SK-N-SH (cell line): Measurements from ENCODE around the gene IFT122. TPM values are rescaled to one million over a fixed set of nuclear protein-coding genes. Genes with fewer than 3 reads are reported as not detected.

Experiments
- CTCF ChIA-PET: fragments of 300-600, 350-600 bp; formaldehyde crosslinking; extraction: SDS; loops from one replicate; lab custom pipeline; 2021; lab: Yijun Ruan, JAX
- POLR2A ChIA-PET: fragments of 350-600 bp; sonication (Branson Sonifier 250); formaldehyde crosslinking; extraction: SDS; loops from one replicate; lab custom pipeline; 2020; ENCODE audit warnings: antibody characterized with exemption, inconsistent platforms; lab: Yijun Ruan, JAX
- DNase-seq: peaks from one replicate; pipeline ENCODE4 v3.0.0; 2012
- H2AFZ ChIP-seq: fragments of 200-600 bp; sonication (generic); 2 replicates; pipeline ENCODE4 v1.8.1; 2016; ENCODE audit warnings: antibody characterized with exemption, mild to moderate bottlenecking, low read depth
- H3F3A ChIP-seq: fragments of 200-600 bp; sonication (generic); replicated peaks from 2 replicates; pipeline ENCODE3; 2016; ENCODE audit warnings: antibody characterized with exemption, mild to moderate bottlenecking; ENCODE audit not compliant: insufficient read depth
- H3K27ac ChIP-seq, 2 experiments: fragments of 200-500 bp in 1 of 2; fragments of 200-600 bp in 1 of 2; sonication (Bioruptor generic) in 1 of 2; sonication (generic), shearing (Covaris generic) in 1 of 2; 2 replicates each; pipeline versions ENCODE4 v1.5.1 to v1.6.1; 2014 to 2016; ENCODE audit warnings: low read depth in 2 of 2, inconsistent platforms in 1 of 2, low read length in 1 of 2, mild to moderate bottlenecking in 1 of 2, mixed read lengths in 1 of 2
- H3K27me3 ChIP-seq: fragments of 200-600 bp; sonication (generic), shearing (Covaris generic); 2 replicates; pipeline ENCODE4 v1.6.1; 2016; ENCODE audit warnings: mixed run types; ENCODE audit not compliant: insufficient read depth
- H3K36me3 ChIP-seq, 2 experiments: fragments of 200-500 bp in 1 of 2; fragments of 200-600 bp in 1 of 2; sonication (Bioruptor generic) in 1 of 2; sonication (generic) in 1 of 2; replicated peaks in 1 of 2; 2 replicates each; pipeline versions ENCODE3 to v1.5.1; 2014 to 2016; ENCODE audit warnings: low read length in 1 of 2, mild to moderate bottlenecking in 1 of 2; ENCODE audit not compliant: insufficient read depth in 2 of 2, control insufficient read depth in 1 of 2
- H3K4me1 ChIP-seq, 2 experiments: fragments of 200-500 bp in 1 of 2; fragments of 200-600 bp in 1 of 2; sonication (Bioruptor generic) in 1 of 2; sonication (generic), shearing (Covaris generic) in 1 of 2; 2 replicates each; pipeline versions ENCODE4 v1.5.1 to v1.6.1; 2014 to 2016; ENCODE audit warnings: low read depth in 1 of 2, low read length in 1 of 2, mixed run types in 1 of 2; ENCODE audit not compliant: insufficient read depth in 2 of 2, control insufficient read depth in 1 of 2
- H3K4me2 ChIP-seq: fragments of 200-600 bp; sonication (generic), shearing (Covaris generic); 2 replicates; pipeline ENCODE4 v1.6.1; 2017; ENCODE audit warnings: mixed run types
- H3K4me3 ChIP-seq, 2 experiments: fragments of 200-500 bp in 1 of 2; fragments of 200-600 bp in 1 of 2; sonication (Bioruptor generic) in 1 of 2; sonication (generic), shearing (Covaris generic) in 1 of 2; 2 replicates each; pipeline versions ENCODE4 v1.5.1 to v1.8.1; 2014 to 2016; ENCODE audit warnings: low read depth in 2 of 2, inconsistent platforms in 1 of 2, low read length in 1 of 2, mild to moderate bottlenecking in 1 of 2, mixed read lengths in 1 of 2, moderate library complexity in 1 of 2
- H3K79me2 ChIP-seq: fragments of 200-600 bp; sonication (generic); 2 replicates; pipeline ENCODE4 v1.8.1; 2017; ENCODE audit warnings: mild to moderate bottlenecking; ENCODE audit not compliant: insufficient read depth
- H3K9ac ChIP-seq: fragments of 200-600 bp; sonication (generic); 2 replicates; pipeline ENCODE4 v1.6.1; 2017; ENCODE audit warnings: mixed run types
- H3K9me2 ChIP-seq: fragments of 200-600 bp; sonication (generic); 2 replicates; pipeline ENCODE4 v1.6.1; 2017; ENCODE audit warnings: mixed run types
- H3K9me3 ChIP-seq: fragments of 200-600 bp; sonication (generic); 2 replicates; pipeline ENCODE4 v1.6.1; 2017; ENCODE audit warnings: mixed run types, mild to moderate bottlenecking, moderate library complexity
- H4K20me1 ChIP-seq: fragments of 200-600 bp; sonication (generic); 2 replicates; pipeline ENCODE4 v1.6.1; 2017; ENCODE audit warnings: mild to moderate bottlenecking, mixed run types; ENCODE audit not compliant: insufficient read depth
- CHD2 ChIP-seq: fragments of 150-350 bp; IDR thresholded peaks from 2 replicates; pipeline ENCODE4 v1.6.1; 2018; ENCODE audit warnings: low read length; ENCODE audit not compliant: partially characterized antibody
- CTCF ChIP-seq: fragments of 200-600 bp; sonication (generic); IDR thresholded peaks from 2 replicates; pipeline ENCODE4 v1.6.1; 2017; ENCODE audit warnings: antibody characterized with exemption, mild to moderate bottlenecking, moderate library complexity
- NRF1 ChIP-seq: IDR thresholded peaks from 2 replicates; pipeline ENCODE4 v1.6.1; 2012; ENCODE audit warnings: low read depth, mild to moderate bottlenecking, low read length
- RAD21 ChIP-seq: IDR thresholded peaks from 2 replicates; pipeline ENCODE4 v1.6.1; 2012; ENCODE audit warnings: mild to moderate bottlenecking, low read length
- RCOR1 ChIP-seq: fragments of 150-350 bp; IDR thresholded peaks from 2 replicates; pipeline ENCODE4 v1.6.1; 2017; ENCODE audit warnings: antibody characterized with exemption, low read length
- REST ChIP-seq: IDR thresholded peaks from 2 replicates; pipeline ENCODE4 v1.6.1; 2012; ENCODE audit warnings: mild to moderate bottlenecking, low read depth, low read length, moderate library complexity
- RFX5 ChIP-seq: IDR thresholded peaks from 2 replicates; pipeline ENCODE4 v1.6.1; 2012; ENCODE audit warnings: mild to moderate bottlenecking, improper control_type of control experiment, low read length
- TAF1 ChIP-seq: IDR thresholded peaks from 2 replicates; pipeline ENCODE4 v1.6.1; 2012; ENCODE audit warnings: low read depth, mild to moderate bottlenecking, low read length, moderate library complexity, borderline replicate concordance
- TEAD4 ChIP-seq: IDR thresholded peaks from 2 replicates; pipeline ENCODE4 v1.4.0; 2012; ENCODE audit warnings: mild to moderate bottlenecking, borderline replicate concordance; ENCODE audit not compliant: insufficient read depth
- WGBS: methylation state at CpG from one replicate; pipeline ENCODE4 v1.1.6; 2017; ENCODE audit warnings: low lambda C conversion rate; 5-methylcytosine and 5-hydroxymethylcytosine counted together
- polyA plus RNA-seq, 3 experiments: library from polyadenylated mRNA; depleted of rRNA; stranded (reverse); fragments of >200 nt; gene quantifications; 2 replicates each; pipeline ENCODE4 v1.2.3, GENCODE V29; 2012

Gene IFT122
- polyA plus RNA-seq, 1 of the 3 experiments (the other 2 are of a cell fraction), result 20.1 TPM

- Histone ChIP-seq H3K79me2 (no peaks in the 10 kb centered on the region), H3K27ac (no peak overlapping the region), H3K9me2 (no peaks in the 10 kb centered on the region), H3K9me3 (no peaks in the 10 kb centered on the region), H3K4me2 (no peak overlapping the region), H3K9ac (no peak overlapping the region), H3F3A (no peaks in the 10 kb centered on the region), H3K27me3 (no peaks in the 10 kb centered on the region), H3K4me1 (no peaks in the 10 kb centered on the region), H3K4me3 (no peak overlapping the region), H4K20me1 (no peaks in the 10 kb centered on the region), H2AFZ (no peak overlapping the region), H3K36me3 (peaks cover 12 to 18% of the 10 kb centered on the region in 2 experiments)
- no peak for DNase-seq
- ChIA-PET POLR2A (no interaction called here), CTCF (interaction anchor here (0.8 kb wide), 1 partner anchor 21 kb away, joined by 4 read pairs; no protein-coding TSS in a partner anchor)
- 100% methylated on average over 2 of the region's 2 CpGs for WGBS
- no peak for TF ChIP-seq RCOR1
- TF ChIP-seq TEAD4, result no peak
- TF ChIP-seq RFX5, result no peak
- no peak for TF ChIP-seq TAF1
Observed at GRCh38 chr3:129469026-129469425, 29.0 kb downstream of the IFT122 start.

- Histone ChIP-seq H3K79me2 (no peaks in the 10 kb centered on the region), H3K36me3 (peaks cover 12 to 18% of the 10 kb centered on the region in 2 experiments), H2AFZ (no peak overlapping the region), H3K4me2 (no peak overlapping the region), H3K9me3 (no peaks in the 10 kb centered on the region), H3K4me3 (no peak overlapping the region), H4K20me1 (no peaks in the 10 kb centered on the region), H3K4me1 (no peaks in the 10 kb centered on the region), H3F3A (no peaks in the 10 kb centered on the region), H3K27me3 (no peaks in the 10 kb centered on the region), H3K9me2 (no peaks in the 10 kb centered on the region), H3K9ac (no peak overlapping the region), H3K27ac (no peak overlapping the region)
- no peak for TF ChIP-seq NRF1
- ChIA-PET CTCF (interaction anchor here (1.2 to 1.6 kb wide), 2 partner anchors 9 to 31 kb away, joined by 3 to 4 read pairs; partner anchors contain the start of genes IFT122 and MBD4), POLR2A (interaction anchor here (0.5 kb wide), 1 partner anchor 290 kb away, joined by 5 read pairs; no protein-coding TSS in a partner anchor)
- no peak for DNase-seq
- 96% methylated on average over 2 of the region's 2 CpGs for WGBS
Observed at GRCh38 chr3:129470861-129471260, 30.8 kb downstream of the IFT122 start.

GRCh38 chr3:129473067-129473768 is 33.2 kb downstream of the IFT122 start:
- no peak overlapping the region for H2AFZ ChIP-seq
- POLR2A ChIA-PET, result no interaction called here
- 83% methylated on average over 4 of the region's 4 CpGs for WGBS

More at GRCh38 chr3:129473067-129473768, 33.2 kb downstream of the IFT122 start:
- Histone ChIP-seq H3K27me3 (no peaks in the 10 kb centered on the region), H3K9me3 (no peaks in the 10 kb centered on the region), H3K27ac (no peak overlapping the region), H3K36me3 (peaks cover 15 to 31% of the 10 kb centered on the region in 2 experiments), H3K9me2 (no peaks in the 10 kb centered on the region), H3F3A (no peaks in the 10 kb centered on the region), H3K79me2 (no peaks in the 10 kb centered on the region)
- CTCF ChIA-PET, result no interaction called here
- DNase-seq, result no peak
- no peak for TF ChIP-seq RCOR1
- no peak for TF ChIP-seq CTCF
- no peak for TF ChIP-seq RAD21
- no peak for TF ChIP-seq REST
- TF ChIP-seq CHD2, result no peak
- TF ChIP-seq, all 33 proteins: peak for 0
- no peaks in the 10 kb centered on the region for H3K4me1 ChIP-seq
- H3K9ac ChIP-seq, result no peak overlapping the region
- H3K4me3 ChIP-seq, result no peak overlapping the region
- H3K4me2 ChIP-seq, result no peak overlapping the region
- no peaks in the 10 kb centered on the region for H4K20me1 ChIP-seq
